ENCODE data around the gene IRX2.

GRCh38 chr5:2699231-2699630, 52.2 kb downstream of the IRX2 start:
- no peak for TF ChIP-seq POLR2A (IDR thresholded peaks at IDR 0.05)
- TF ChIP-seq, protein P1, sequence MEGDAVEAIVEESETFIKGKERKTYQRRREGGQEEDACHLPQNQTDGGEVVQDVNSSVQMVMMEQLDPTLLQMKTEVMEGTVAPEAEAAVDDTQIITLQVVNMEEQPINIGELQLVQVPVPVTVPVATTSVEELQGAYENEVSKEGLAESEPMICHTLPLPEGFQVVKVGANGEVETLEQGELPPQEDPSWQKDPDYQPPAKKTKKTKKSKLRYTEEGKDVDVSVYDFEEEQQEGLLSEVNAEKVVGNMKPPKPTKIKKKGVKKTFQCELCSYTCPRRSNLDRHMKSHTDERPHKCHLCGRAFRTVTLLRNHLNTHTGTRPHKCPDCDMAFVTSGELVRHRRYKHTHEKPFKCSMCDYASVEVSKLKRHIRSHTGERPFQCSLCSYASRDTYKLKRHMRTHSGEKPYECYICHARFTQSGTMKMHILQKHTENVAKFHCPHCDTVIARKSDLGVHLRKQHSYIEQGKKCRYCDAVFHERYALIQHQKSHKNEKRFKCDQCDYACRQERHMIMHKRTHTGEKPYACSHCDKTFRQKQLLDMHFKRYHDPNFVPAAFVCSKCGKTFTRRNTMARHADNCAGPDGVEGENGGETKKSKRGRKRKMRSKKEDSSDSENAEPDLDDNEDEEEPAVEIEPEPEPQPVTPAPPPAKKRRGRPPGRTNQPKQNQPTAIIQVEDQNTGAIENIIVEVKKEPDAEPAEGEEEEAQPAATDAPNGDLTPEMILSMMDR (IDR thresholded peaks at IDR 0.05): no peak
